Thoracic aorta (tissue), 2 donors: ENCODE results near the gene C1S. TPM values are rescaled to one million over a fixed set of nuclear protein-coding genes. Genes with fewer than 3 reads are reported as not detected.

Experiments
- ATAC-seq: fragments of 150-250 bp; one replicate; pipeline ENCODE4 v1.8.0; 2017; ENCODE audit warnings: low read depth; ENCODE audit not compliant: insufficient number of reproducible peaks, low FRiP score
- DNase-seq: peaks from one replicate; pipeline ENCODE4 v3.0.0-alpha.2; 2020; ENCODE audit warnings: low spot score
- H3K27ac ChIP-seq, 2 donors: fragments of 200-600 bp; sonication (generic); 1 replicate in 1 of 2; 2 replicates in 1 of 2; pipeline ENCODE4 v1.5.1; 2016; ENCODE audit warnings: mild to moderate bottlenecking in 2 of 2, moderate library complexity in 2 of 2
- H3K27me3 ChIP-seq: fragments of 200-600 bp; sonication (generic); replicated peaks from 2 replicates; pipeline ENCODE4 v1.6.0; 2016; ENCODE audit warnings: mild to moderate bottlenecking; ENCODE audit not compliant: insufficient read depth
- H3K36me3 ChIP-seq: fragments of 200-600 bp; sonication (generic); one replicate; pipeline ENCODE4 v1.5.1; 2016
- H3K4me1 ChIP-seq, 2 donors: fragments of 200-600 bp; sonication (generic); 1 replicate in 1 of 2; 2 replicates in 1 of 2; pipeline versions ENCODE4 v1.5.1 to v1.6.0; 2016; ENCODE audit warnings: low read depth in 2 of 2, mild to moderate bottlenecking in 1 of 2; ENCODE audit not compliant: control insufficient read depth in 1 of 2
- H3K4me3 ChIP-seq: fragments of 200-600 bp; sonication (generic); 2 replicates; pipeline ENCODE4 v1.5.1; 2016; ENCODE audit warnings: mild to moderate bottlenecking
- H3K9me3 ChIP-seq: fragments of 200-600 bp; sonication (generic); 2 replicates; pipeline ENCODE4 v1.5.1; 2016
- CTCF ChIP-seq: fragments of 200-600 bp; sonication (generic); IDR thresholded peaks from one replicate; pipeline ENCODE4 v1.5.1; 2019; ENCODE audit warnings: antibody characterized with exemption
- total RNA-seq, 2 donors: library from RNA; depleted of rRNA; stranded (reverse); fragments of >200 nt; gene quantifications; one replicate each; pipeline versions ENCODE4 v1.1.0 to v1.2.3, GENCODE V29; 2016

Gene C1S
- total RNA-seq, 2 donors from 2014 or later: 456 to 715 TPM

GRCh38 chr12:7107636-7108002 is 47.1 kb downstream of the C1S start:
- DNase-seq: no peak
- Histone ChIP-seq H3K27ac (peak overlapping the region; percentile 93 to 99), H3K4me1 (peaks cover 7 to 24% of the 10 kb centered on the region in 2 donors), H3K4me3 (peak overlapping the region; percentile 78), H3K36me3 (peaks cover 8% of the 10 kb centered on the region), H3K27me3 (no peaks in the 10 kb centered on the region), H3K9me3 (no peaks in the 10 kb centered on the region)
- ATAC-seq: no peak
- no peak for TF ChIP-seq CTCF

- ATAC-seq (peak; percentile 56), DNase-seq (peak; percentile 35)
- Histone ChIP-seq H3K27me3 (no peaks in the 10 kb centered on the region), H3K27ac (peak overlapping the region; percentile 93 to 99), H3K4me1 (peaks cover 10 to 24% of the 10 kb centered on the region in 2 donors), H3K9me3 (no peaks in the 10 kb centered on the region), H3K4me3 (peak overlapping the region; percentile 78), H3K36me3 (peaks cover 3% of the 10 kb centered on the region)
- no peak for TF ChIP-seq CTCF
Observed at GRCh38 chr12:7108003-7108795, 47.7 kb downstream of the C1S start.

- Histone ChIP-seq H3K36me3 (no peaks in the 10 kb centered on the region), H3K27ac (peak within 1 kb of the TSS; percentile 93 to 99), H3K4me1 (peaks cover 10 to 24% of the 10 kb centered on the region in 2 donors), H3K4me3 (peak within 1 kb of the TSS; percentile 78), H3K9me3 (no peaks in the 10 kb centered on the region), H3K27me3 (no peaks in the 10 kb centered on the region)
- DNase-seq (peak; percentile 82), ATAC-seq (peak; percentile 83)
- peak; percentile 98 for TF ChIP-seq CTCF
Observed at GRCh38 chr12:7108796-7109571, 48.5 kb downstream of the C1S start, which contains the start of gene C1RL. TSS of gene C1RL (minus strand) at chr12:7109214. CDS start at chr12:7109180, 34 bp downstream.

- H3K4me3 ChIP-seq: peak overlapping the region; percentile 78
- TF ChIP-seq CTCF: no peak
- DNase-seq (no peak), ATAC-seq (no peak)
- no peaks in the 10 kb centered on the region for H3K27me3 ChIP-seq
- H3K9me3 ChIP-seq: no peaks in the 10 kb centered on the region
- H3K36me3 ChIP-seq: no peaks in the 10 kb centered on the region
- peaks cover 10 to 24% of the 10 kb centered on the region in 2 donors for H3K4me1 ChIP-seq
- peak overlapping the region; percentile 38 to 93 for H3K27ac ChIP-seq
Observed at GRCh38 chr12:7109572-7109920, 49.0 kb downstream of the C1S start.

GRCh38 chr12:7110661-7111060 is 50.1 kb downstream of the C1S start:
- Histone ChIP-seq H3K36me3 (no peaks in the 10 kb centered on the region), H3K4me3 (no peak overlapping the region), H3K27me3 (no peaks in the 10 kb centered on the region), H3K4me1 (peaks cover 10 to 21% of the 10 kb centered on the region in 2 donors), H3K9me3 (no peaks in the 10 kb centered on the region), H3K27ac (no peak overlapping the region)
- no peak for ATAC-seq
- no peak for DNase-seq
- no peak for TF ChIP-seq CTCF
